ENCODE measurements around the gene QRICH2.
"Not testable (repeated sequence)": the region's sequence is repeated elsewhere in the genome, so short reads cannot be mapped to it uniquely, and the experiment has no call there.

QRICH2 gene

DNA sequence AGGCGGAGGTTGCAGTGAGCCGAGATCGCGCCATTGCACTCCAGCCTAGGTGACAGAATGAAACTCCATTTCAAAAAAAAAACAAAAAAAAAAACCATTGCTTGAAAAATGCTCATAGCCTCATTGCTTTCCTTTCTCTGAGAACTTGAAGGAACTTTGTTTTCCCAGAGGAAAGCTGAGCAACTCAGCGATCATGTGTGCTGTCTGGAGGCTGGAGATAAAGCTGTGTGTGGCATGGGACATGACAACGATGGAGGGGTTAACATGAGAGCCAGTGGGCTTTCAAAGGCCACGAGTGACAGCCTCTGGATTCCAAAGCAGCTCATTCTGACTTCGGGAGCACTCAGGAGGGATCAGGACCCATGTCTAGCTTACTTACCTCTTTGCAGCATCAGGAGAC lies 21.6 kb upstream of the QRICH2 start:
- DNase-seq, result no peak

DNA sequence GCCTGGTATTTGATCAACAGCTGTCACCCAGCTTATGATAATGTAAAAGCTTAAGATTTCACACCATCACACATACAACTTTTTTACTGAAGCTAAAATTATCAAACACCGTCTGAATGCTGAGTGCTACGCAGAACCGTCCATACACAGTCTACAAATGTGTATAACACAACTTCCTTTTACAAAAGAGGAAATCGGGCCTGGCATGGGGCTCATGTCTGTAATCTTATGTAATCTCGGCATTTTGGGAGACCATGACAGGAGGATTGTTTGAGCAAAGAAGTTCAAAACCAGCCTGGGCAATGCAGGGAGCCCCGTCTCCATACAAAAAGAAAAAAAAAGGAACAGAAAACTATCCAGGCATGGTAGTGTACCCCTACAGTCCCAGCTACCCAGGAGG lies 19.6 kb upstream of the QRICH2 start:
- no peak for DNase-seq

DNA sequence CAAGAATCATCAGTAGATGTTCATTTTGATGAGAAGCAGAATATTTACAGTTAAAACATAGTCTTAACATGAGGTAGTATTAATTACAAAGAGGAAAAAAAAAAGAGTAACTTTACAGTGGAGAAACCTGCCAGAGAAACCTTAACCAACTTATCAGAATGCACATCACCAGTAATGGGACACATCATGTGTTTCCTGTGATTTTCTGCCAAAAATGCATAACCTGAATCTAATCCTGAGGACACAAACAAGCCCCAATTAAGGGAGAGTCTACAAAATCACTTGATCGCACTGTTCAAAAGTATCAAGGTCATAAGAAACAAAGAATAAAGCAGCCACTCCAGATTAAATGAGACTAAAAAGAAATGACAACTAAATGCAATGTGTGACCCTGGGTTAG lies 18.2 kb upstream of the QRICH2 start:
- DNase-seq, result no peak

DNA sequence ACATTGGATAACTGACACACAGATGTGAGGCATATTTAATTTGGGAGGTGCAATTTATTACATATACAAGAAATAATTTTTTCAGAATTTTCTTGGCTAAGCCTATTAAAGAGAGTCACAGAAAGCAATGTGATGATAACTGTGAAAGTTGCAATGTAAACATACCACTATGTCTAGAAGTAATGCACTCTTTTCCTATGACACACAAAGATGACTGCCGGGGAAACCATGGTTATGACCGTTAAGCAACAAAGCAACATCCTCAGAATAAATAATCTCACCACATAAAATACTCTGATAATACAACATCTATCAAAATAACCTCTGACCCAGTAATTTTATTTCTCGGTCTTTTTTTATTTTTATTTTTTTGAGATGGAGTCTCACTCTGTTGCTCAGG lies 10.5 kb upstream of the QRICH2 start:
- DNase-seq, result no peak

DNA sequence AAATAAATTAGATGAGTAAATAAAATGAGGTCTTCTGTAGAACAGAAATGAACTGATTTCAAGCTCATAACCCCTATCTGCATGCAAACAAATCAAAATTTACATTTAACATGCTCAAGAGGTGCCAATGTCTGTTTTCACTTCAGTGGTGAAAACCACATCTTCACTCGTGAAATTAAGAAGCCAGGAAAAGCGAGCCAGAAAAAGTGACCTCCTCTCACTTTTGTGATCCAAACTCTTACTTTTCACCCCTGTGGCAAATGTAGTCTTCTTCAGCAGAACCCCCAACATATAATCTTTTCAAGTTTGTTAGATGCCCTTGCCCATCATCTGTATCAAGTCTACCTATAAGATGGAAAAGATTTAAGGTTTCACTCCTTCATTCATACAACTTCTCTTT lies 9.5 kb upstream of the QRICH2 start:
- DNase-seq, result no peak

DNA sequence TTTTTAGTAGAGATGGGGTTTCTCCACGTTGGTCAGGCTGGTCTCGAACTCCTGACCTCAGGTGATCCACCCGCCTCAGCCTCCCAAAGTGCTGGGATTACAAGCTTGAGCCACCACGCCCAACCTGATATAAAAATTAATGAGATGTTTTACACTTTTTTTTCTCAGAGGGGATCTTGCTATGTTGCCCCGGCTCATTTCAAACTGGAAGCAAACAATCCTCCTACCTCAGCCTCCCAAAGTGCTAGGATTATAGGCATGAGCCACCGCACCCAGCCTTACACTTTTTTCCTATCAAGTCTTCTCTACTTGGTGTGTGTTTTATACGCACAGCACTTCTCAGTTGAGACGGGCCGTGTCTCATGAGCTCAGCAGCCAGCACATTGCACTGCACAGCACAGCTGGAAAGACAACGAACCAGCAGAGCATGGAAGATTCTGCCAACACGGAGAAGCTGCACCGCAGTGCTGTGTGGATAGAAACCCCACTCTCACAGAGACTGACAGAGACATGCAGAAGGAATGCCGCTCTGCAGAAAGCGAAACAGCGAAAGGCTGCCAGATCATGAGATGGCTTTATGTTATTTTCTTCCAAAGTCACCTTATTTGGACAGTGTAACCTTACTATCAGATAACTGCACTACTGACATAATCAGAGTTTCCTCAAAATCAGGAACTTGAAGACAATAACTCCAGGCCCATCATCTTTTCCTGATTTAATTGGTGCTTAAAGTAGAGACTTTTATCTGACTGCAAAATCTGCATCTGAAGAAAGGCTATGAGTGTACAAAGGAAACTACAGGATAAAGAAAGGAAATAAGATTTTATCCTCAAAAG lies 6.5 kb upstream of the QRICH2 start:
- DNase-seq, result no peak

DNA sequence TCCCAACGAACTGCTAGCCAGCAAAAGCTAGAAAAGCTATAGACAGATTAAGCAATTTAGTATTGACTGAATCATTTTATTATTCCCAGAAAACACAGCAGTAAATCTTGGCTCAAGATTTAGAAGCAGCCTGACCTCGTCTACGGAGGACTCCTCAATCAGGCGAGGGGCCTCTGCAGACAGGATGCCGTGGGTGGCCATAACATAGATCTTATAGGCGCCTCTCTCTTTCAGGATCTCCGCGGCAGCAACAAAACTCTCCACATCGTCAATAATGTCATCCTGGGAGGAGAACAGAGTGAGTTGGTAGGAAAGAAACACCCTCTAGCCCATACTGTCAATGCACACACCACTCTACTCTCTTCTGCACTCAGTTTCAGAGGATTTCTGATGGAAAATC lies 4.7 kb upstream of the QRICH2 start:
- DNase-seq, result no peak

DNA sequence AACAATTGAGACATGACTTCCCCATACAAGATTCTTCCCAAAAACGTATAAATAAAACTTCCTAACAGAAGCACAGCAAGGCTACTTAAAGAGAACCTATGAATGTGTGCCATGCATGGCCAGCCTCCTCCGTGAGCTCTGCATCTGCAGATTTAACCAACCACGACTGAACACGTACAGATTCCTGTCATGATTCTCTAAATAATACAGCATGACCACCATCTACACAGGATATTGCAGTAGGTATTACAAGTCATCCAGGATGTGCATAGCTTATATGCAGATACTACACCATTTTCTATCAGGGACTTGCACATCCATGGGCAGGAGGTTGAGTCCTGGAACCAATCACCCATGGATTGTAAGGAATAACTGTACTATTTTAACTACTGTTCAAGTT lies 1.4 kb upstream of the QRICH2 start:
- no peak for DNase-seq

DNA sequence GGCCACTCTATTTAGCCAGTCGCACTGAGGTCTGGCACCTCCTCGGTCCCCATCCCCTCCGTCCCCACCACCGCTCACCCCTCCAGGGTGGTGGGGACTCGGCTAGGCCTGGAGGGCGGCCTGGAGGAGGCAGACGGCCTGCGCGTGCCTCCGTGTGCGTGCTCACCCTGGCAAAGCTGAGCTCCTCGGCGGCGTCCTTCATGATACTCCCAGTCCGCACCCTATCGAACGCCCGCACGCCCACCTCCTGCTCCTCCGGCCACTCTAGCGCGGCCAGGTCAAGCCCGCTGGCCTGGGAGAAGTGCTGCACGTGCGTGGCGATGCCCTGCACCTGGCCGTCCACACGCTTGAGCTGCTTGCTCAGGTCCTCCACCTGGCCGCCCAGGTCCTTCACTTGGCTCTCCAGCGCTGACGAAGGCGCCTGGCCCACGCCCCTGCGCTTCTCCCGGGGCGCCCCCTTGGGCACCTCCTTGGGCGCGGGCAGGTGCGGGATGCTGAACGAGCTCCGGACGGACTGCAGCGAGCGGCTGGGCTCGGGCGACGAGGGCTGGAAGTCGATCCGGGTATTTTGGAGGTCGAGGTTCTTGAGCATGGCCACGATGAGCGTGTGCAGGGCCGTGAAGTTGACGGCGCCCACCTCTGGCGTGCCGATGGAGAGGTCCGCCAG lies 644 bp downstream of the QRICH2 start:
- DNase-seq, result no peak

DNA sequence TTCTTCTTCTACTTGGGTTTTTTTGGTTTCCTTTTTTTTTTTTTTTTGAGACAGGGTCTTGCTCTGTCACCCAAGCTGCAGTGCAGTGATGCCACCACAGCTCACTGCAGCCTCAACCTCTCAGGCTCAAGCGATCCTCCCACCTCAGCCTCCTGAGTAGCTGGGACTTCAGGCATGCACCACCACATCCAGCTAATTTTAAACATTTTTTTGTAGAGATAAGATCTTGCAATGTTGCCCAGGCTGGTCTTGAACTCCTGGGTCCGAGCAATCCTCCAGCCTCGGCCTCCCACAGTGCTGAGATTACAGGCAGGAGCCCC lies 3.0 kb downstream of the QRICH2 start:
- DNase-seq, result not testable (repeated sequence)

DNA sequence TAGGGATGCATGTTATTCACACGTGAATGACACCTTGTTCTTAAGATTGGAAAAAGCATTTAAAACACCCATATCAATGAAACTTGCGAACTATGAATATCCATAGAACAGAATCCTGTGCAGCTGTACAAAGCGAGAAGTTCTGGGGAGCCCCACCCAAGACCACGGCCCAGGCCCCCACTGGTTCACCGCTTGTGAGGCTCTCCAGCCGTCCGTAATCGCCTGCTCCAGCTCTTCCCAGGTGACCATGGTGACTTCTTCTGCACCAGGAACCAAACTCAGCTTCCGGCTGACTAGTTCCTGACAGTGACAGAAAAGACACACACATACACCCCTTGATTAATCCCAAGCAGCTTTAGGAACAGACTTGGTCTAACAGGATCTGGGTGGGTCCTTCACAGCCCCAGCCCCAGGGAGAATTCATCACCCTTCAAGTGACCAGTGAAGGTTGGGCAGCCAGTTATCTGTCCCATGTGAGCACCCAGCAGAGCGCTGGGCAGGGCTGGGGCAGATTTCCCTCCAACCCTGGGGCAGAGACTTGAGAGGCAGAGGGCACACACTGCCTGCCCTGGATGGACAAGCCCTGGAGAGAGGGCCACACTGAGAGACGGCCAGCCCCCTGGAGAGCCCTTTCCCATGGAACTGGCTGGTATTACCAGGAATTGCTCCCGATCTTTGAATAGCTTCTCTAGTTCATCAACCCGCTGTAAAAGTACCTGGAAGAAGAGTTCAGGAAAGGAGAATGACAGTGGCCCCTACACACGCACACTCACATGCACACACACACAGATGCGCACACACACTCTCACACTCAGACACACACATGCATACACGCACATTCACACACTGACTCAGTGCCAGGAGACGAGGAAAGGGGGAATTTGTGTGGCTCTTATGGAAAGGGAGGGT lies 3.6 kb downstream of the QRICH2 start:
- DNase-seq, result no peak

DNA sequence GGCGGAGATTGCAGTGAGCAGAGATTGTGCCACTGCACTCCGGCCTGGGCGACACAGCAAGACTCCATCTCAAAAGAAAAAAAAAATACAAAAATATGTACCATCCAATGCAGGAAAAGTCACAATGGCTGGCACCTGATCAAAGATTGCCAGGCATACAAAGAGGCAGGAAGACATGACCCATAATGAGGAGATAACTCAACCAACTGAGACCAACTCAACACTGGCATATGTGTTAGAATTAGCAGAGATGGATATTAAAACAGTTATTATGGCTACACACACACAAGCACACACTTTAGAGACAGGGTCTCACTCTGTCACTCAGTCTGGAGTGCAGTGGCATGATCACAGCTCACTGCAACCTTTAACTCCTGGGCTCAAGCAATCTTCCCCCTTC lies 10.6 kb downstream of the QRICH2 start:
- no peak for DNase-seq

DNA sequence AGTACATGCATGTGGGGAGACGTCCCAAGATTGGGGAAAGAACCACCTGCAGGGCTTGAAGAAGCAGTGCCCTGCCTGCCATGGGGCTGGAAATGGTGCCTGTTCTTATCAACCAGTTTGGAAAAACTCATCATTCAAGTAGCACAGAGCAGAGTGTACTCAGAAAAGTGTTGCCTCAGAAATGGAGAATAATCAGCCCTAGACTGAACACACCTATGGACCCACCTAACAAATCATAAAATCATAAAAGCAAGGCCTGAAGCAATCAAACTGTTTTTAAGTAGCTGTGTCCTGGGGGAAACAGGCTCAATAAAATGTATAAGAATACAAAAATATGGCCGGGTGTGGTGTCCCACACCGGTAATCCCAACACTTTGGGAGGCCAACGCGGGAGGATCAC lies 11.2 kb downstream of the QRICH2 start:
- DNase-seq, result no peak

DNA sequence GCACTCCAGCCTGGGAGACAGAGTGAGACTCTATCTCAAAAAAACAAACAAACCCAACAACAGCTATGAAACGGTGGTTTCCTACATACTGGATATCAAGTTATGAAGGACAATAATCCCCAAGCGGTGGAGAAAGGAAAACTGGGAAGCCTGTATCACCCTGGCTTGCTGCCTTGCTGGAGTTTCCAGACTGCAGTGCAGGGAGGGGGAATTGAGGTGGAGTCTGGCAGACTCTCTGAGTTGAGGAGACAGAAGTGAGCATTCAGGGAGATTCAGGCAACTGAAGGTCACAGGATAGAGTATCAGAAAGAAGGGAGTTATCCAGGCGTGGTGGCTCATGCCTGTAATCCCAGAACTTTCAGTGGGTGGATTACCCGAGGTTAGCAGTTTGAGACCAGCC lies 11.9 kb downstream of the QRICH2 start:
- no peak for DNase-seq

DNA sequence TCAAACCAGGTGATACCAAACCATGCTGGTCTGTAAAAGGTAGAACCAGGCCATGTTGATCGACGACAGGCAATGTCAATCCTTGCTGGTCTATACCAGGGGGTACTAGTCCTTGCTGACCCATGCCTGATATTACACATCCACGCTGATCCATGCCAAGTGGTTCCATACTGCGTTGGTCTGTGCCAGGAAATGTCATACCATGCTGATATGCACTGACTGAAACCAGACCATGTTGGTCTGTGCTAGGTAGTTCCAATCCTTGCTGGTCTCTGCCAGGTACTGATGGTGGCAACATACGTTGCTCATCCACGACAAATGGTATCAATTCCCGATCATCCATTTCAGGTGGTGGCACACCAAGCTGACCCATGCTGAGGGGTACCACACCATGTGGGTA lies 15.0 kb downstream of the QRICH2 start:
- DNase-seq, result no peak

DNA sequence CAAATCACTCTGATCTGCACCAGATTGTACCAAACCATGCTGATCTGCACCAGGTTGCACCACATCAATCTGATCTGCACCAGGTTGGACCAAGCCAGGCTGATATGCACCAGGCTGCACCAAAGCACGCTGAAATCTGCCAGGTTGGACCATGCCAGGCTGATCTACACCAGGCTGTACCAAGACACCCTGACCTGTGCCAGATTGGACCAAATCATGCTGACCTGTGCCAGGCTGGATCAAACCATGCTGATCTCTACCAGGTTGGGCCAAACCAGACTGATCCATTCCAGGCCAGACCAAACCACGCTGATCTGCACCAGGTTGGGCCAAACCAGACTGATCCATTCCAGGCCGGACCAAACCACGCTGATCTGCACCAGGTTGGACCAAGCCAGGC lies 15.5 kb downstream of the QRICH2 start:
- no peak for DNase-seq

DNA sequence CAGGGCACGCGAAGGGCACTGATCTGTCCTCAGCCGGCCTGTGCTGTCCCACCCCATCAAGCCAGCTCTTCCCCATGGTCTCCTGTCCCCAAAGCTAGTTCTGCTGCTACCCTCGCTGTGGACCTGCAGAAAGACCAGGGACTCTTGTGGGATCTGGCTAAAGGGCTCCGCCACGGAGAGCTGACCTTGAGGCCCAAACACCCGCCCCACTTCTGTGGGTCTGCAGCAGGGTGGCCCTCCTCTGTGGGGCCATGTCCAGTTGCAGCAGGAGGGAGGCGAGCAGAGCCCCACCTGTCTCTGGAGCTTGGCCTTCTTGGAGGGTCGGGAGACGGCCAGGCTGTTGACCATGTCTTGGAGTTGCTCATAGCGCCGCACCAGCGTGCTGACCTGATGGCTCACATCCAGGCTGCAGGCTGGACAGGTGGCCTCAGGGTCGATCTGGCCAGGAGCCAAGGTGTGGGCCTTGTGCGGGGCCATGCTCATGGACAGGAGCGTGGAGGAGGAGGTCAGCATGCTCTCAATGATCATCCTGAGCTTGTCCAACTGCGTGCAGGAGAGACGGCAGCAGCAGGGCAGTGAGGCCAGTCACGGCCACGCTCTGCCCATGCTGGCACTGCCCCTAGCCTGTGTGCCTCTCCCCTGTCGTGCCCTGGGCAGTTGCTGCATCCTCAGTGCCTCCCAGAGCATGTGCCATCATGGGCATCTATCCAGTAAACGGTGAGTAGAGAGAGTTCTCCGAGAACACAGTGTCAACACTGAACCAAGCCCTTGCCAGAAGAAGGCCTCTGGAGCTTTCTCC lies 26.3 kb downstream of the QRICH2 start:
- no peak for DNase-seq

DNA sequence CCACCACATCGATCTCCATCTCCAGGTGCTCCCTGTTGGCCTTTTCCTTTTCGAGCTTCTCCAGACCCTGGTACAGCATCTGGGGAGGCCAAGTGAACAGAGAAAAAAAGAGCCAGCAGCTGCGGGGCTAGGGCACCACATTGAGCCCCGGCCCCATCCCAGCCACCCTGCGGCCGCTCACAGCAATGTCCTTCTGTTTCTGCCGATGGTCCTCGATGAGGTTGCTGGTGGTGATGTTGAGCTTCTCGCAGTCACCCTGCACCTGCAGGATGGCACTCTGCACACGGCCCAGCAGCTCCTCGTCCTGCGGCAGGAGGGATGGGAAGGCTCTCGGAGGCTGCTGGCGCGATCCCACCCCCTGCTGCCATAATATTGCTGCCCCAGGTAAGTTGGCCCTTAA lies 27.4 kb downstream of the QRICH2 start:
- DNase-seq, result no peak

DNA sequence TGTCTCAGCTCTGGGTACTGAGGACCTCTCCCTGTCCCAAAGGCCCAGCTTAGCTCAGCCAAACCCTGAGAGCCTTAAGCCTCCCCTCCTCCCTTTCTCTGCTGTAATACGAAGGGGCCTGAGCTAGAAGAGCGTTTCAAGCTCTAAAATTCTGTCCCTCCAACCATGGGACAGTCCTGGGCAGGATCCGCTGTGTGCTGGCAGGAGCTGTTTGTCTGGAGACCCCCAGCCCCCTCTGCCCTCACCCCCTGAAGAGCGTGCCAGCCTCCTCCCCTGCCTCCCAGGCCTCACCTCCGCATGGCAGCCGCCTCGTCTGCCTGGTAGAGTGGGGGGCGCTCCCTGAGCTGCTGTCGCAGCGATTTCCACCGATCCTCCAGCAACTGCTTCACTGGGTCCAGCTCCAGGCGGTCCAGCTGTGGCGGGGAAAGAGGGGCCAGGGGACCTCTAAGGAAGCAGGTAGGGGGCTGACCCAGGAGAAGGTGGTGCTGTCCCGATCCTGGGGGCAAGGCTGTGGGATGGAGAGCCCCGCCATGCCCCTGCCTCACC lies 28.3 kb downstream of the QRICH2 start:
- no peak for DNase-seq

DNA sequence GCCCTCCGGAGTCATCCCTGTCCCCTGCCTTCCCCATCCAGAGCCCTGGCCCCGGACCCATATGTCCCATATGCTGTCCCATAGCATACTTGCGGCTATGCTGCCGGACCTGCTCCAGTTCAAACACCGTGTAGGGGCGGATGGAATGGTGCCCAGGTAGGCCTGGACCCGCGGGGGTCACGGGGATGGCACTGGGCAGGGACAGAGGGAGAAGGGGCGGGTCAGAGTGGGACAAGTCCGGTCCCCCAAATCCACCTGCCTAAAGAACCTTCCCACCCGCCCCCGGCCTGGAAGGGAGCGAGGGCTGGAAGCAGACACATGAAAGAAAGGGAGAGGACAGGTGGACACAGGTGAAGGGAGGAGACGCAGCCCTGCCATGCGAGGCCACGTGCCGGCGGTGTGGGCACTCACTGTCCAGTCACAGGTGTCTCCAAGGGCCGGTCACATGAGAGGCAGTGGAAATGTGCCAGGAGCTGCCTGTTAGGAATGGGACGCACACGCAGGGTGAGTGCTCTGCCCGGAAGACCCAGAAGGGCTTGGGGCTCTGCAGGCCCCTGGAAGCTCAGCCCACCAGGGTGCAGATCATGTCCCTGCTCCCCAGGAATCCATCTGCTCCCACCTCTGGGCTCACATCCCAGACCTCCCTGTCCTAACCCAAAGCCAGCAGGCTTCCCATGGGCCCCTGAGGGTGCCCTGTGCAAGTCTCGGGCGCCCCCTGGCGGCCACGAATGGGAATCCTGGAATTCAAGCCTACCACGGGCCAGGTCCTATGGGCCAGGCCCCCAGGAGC lies 28.9 kb downstream of the QRICH2 start:
- peak; percentile 77 for DNase-seq

DNA sequence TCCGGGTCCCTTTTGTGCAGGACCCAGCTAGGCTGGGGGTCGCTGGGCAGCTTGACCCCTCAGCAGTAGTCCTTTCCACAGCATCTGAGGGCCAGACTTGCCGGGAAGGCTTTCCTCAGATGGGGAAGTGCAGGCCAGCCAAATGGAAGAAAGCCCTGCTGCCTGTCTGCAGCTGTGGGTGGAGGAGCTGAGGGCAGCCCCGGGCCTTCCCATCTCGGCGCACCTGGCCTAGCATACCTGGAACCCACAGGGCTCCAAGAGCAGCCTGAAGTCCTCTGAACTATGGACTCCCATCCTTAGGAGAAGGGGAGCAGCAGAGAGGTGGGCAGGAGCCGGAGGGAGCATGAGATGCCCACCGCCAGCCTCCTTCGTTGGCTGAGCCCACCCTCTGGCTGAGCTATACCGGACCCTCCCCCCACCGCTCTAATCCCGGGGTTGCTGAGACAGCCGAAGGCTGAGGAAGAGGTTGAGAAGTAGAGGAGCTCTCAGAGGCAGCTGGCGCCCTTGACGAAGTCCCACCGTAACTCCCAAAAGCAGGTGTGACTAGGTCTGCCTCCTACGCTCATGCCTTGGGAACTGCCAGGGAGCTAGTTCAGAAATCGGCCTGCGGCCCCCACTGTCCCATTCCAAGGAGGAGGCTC lies 29.7 kb downstream of the QRICH2 start:
- no peak for DNase-seq
